Stimulated activated CD8-positive, alpha-beta memory T cell treated with anti-CD3 and anti-CD28 coated beads, Interleukin-15, amount 100 ng/mL, for 4 hours (primary cell): ENCODE results near the gene METTL22.

Experiments
- DNase-seq, 2 donors: peaks; one replicate each; pipeline ENCODE4 v3.0.0-alpha.2; 2020; ENCODE audit warnings: low read depth in 2 of 2

Gene METTL22, protein sequence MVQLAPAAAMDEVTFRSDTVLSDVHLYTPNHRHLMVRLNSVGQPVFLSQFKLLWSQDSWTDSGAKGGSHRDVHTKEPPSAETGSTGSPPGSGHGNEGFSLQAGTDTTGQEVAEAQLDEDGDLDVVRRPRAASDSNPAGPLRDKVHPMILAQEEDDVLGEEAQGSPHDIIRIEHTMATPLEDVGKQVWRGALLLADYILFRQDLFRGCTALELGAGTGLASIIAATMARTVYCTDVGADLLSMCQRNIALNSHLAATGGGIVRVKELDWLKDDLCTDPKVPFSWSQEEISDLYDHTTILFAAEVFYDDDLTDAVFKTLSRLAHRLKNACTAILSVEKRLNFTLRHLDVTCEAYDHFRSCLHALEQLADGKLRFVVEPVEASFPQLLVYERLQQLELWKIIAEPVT

DNA sequence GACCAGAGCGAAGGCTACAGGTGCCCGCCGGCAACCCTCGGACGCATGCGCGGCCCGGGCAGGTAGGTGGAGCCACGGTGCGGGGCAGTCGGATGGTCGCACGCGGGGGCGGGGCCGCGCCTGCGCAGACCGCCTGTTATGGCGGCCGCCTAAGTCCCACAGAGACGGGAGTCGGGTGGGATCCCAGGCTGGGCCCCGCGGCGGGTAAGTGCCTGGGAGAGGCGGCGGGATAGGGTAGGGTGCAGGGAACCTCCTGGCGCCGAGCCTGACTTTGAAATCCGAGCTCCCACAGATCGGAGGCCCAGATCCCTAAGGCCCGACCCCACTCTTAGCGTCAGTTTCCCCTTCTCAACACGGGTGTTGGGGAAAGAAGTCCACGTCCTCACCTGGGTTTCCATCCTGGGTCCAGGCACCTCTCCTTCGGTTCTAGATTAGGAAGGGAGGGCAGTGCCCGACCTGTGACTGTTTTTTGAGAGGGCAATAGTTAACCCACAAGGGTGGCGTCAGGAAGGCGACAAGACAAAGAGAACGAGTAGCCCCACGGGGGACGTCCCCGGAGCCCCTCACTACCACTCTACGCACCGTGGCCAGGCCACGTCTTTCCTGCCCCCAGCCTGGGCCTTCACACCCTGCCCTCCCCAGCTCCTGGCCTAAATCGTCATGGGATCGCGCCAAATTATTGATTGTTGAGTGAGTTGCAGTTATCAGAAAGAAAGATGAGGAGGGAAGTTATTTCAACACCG is at the start of gene METTL22:
METTL22 (plus strand) TSS at position 127 of the 743 bp plus-strand sequence. CDS start 3,968 bp downstream, outside the sequence.
- peak; percentile 81 to 83 for DNase-seq

DNA sequence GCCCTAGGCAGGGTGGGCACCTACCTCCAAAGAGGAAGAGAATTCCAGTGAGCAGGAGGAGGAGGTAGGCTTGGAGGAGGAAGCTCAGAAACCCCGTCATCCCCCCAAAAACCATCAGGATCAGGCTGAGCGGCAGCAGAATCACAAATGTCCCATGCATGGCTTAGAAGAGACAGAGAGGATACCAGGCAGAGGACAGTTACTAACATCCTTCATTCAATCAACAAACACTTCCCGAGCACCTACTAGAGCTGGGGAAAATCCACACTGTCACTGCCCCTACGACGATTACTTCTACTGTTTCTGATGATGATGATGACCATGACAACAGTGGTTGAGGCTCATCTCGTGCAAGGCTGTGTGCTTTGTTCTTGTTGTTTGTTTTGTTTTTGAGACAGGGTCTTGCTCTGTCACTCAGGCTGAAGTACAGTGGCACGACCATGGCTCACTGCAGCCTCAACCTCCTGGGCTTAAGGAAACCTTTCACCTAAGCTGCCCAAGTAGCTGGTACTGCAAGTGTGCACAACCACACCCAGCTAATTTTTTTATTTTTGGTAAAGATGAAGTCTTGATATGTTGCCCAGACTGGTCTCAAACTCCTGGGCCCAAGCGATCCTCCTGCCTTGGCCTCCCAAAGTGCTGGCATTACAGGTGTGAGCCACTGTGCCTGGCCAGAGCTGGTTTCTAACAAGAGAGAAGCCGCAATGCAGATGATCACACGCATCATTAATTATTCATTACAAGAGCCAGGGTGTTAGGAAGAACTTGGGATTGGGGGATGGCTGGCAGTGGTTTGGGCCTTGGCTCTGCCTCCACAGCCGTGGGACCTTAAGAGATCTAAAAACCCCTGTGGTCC is 49.2 kb upstream of the METTL22 start:
- no peak for DNase-seq

- no peak for DNase-seq
Observed at GRCh38 chr16:8572919-8573724, 48.4 kb upstream of the METTL22 start.

DNA sequence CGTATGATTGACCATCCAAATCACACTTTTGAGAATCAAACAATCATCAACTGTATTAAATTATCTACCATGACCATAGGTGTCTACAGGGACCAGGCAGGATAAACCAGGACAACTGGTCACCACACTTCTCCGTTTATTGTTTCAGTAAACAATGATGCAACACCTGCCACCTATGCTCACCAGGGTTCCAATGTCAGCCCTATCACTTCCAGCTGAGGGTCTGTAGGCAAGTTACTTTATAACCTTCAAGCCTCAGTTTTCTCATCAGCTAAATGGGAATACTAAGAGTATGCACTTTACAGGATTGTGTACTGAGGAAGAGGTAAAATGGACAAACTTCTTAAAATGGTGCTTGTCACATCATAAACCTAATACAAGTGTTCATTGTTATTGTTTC is 46.1 kb upstream of the METTL22 start:
- DNase-seq = no peak

- DNase-seq = no peak
Observed at GRCh38 chr16:8576141-8577004, 45.1 kb upstream of the METTL22 start.

- DNase-seq = no peak
Observed at GRCh38 chr16:8577678-8578304, 43.7 kb upstream of the METTL22 start.

DNA sequence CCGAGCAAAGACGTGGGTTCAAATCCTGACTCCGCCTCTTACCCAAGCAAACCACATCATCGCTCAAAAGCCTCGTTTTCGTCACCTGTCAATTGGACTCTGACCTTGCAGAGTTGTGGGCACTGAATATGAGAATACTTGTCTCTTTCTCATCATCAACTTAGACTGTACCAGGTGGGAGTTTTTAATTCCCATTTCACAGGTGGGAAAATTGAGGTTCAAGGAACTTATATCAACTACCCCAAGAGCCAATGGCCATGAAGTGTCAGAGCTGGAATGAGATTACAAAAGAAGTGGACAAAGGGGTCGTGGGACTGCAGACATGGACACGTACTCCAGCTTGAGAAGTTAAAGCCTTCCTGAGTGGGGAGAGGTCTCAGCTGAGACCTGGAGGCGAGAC is 41.9 kb upstream of the METTL22 start:
- DNase-seq = no peak

DNA sequence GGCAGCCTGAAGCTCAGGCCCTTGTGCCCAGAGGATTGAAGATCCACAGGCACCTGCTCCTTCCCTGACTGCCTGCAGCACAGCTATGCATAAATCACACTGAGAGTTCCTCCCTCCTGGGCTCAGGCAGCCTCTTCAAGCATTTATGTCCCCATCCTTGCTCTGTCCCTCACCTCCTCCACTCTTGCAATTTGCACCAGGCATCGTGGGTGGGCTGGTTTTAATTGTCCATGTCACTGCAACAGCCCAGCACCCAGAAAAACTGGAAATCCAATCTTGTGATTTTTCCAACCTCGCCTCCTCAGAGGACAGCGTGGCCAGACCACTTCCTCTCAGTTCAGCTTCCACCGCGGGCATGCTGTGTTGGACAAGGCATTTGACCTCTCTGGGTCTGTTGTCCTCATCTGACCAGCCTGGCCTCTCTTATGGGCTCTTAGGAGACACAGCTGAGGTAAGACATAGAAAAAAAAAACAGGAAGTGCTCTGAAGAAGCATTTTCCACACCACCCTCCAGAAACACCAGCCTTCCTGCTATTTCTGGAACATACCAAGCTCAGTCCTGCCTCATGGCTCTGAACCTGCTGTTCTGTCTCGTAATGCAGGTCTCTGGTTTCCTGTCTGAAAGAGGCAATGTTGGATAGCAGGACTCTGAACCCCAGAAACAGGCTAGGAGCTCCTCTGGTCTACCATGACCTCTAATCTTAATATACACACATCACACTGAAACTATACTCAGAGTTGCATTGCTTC is 39.5 kb upstream of the METTL22 start:
- DNase-seq = no peak

DNA sequence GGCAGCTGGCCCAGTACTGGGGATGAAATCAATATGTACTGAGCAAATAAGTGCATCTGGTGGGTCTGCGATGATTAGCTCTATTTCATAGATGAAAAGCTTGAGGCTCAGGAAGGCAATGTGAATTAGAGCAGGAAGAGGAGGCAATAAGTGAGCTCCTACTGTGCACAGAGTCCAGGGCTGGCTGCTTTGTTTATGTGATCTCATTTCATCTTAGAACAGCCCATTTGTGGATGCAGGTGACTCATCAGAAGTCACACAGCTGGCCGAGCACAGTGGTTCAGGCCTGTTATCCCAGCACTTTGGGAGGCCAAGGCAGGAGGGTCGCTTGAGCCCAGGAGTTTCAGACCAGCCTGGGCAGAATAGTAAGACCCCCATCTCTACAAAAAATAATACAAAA is 38.3 kb upstream of the METTL22 start:
- no peak for DNase-seq

GRCh38 chr16:8583732-8584131 is 37.8 kb upstream of the METTL22 start:
- no peak for DNase-seq

DNA sequence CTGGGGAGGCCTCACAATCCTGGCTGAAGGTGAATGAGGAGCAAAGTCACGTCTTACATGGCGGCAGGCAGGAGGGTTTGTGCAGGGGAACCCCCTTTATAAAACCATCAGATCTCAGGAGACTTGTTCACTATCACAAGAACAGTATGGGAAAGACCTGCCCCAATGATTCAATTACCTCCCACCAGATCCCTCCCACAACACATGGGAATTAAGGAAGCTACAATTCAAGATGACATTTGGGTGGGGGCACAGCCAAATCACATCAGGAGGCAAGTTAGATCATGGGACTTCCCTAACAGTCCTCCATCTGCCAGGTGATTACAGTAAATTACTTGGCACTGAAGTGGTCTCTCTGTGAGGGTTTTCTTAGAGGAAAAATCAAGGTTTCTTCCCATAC is 36.5 kb upstream of the METTL22 start:
- DNase-seq = no peak

- no peak for DNase-seq
Observed at GRCh38 chr16:8585857-8586256, 35.6 kb upstream of the METTL22 start.

GRCh38 chr16:8587065-8587464 is 34.4 kb upstream of the METTL22 start:
- DNase-seq = no peak

DNA sequence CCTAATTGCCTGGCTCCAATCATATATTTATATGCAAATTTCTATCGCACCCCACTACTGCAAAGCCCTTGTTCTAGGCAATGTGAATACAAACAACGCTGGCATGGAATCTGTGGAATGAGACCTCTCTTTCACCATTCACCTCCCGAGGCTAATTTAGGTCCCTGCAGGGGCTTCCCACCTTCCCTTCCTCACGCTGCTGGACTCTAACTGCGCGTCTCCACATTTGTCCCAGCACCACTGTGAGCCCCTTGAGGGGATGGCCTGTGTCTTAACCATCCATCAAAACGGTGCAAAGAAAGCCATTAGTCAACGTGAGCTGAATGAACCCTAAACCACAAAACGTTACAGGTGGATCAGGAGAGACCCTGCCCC is 32.8 kb upstream of the METTL22 start:
- DNase-seq = no peak

DNA sequence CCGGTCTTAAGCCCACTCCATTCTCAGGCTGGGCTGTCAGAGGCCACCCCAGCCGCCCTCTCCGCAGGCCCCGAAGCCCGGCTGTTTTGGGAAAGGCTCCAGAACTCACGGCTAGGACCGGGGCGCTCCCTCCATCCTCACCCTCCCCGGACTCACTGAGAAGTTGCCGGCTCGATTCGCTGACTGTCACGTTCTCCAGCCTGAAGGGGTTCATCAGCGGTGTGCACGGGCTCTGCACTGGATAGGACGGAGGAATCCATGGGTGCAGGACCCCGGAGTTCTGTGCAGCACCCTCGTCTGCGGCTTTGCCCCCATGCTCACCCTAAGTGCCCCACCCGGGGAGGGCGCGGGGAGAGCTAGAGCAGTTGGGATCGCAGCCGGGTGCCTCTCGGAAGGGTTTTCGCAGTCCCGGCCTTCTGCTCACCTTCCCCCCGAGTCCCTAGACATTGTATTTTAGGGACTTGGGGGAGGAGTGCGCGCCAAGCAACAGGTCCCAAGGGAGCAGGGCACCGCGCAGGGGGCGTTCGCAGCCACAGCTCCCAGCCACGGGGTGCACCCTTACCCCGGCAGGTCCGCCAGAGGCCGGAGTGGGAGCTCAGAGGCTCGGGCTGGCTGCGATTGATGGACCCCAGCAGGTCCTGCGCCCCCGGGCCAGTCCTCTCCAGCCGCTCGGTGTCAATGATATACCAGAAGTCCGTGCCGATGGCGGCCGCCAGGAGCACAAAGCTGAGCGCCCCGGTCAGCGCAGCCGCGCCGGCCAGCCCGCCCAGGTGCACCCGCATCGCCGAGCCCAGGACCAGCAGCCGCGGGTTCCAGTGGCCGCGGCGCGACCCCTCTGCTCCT is 32.2 kb upstream of the METTL22 start:
- no peak for DNase-seq

DNA sequence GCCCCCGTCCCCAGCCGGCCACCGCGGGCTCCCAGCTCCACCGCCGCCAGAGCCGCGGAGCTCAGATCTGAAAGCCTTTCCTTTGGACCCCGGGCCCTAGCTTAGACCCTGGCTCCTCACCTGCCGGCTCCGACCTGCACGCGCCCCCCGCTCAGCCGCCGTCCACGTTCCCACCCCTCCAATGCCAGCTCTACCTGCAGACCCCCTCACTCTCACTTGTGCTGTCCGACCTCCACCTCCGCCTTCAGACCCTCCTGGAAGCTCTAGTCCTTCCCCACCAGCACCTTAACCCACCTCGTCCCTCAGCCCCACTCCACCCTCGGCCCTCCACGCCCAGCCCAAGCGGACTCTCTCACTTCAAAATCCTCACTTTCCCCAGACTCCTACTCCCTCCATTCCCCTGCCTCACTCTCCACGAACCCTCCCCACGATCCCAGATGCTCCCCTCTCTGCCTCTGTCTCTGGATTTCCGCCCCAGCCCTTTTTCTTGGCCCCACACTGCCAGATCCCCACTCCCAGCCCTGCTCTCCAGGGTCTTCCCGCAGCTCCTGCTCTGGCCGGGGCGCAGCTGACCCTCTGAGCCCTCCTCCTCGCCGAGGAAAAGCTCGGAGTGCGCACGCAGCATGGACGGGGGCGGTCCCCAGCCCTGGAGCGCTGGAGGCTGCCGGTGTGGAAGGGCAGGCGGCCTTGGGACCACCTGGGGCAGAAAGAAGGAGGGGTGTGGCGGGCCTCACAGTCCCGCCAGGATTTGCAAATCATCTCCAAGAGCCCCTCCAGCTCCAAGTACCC is 31.4 kb upstream of the METTL22 start, which contains the start of gene TMEM114:
TMEM114 (minus strand) TSS at position 612 of the 789 bp plus-strand sequence. CDS start 673 bp downstream, outside the sequence.
- no peak for DNase-seq

DNA sequence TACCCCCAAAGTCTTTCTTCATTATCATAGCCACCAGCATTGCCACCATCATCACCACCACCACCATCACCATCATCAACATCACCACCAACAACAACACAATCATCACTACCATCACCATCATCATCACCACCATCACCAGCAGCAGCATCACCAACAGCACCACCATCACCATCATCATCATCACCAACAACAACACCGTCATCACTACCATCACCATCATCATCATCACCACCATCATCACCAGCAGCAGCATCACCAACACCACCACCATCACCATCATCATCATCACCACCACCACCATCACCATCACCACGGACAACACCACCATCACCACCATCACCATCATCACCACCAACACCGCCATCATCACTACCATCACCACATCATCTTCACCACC is 30.7 kb upstream of the METTL22 start:
- no peak for DNase-seq
